Hepatocyte (in vitro differentiated cells): ENCODE data around the gene CYP2E1. TPM values are rescaled to one million over a fixed set of nuclear protein-coding genes. Genes with fewer than 3 reads are reported as not detected.

ENCODE experiments used
- DNase-seq: peaks from one replicate; pipeline ENCODE4 v3.0.0-alpha.2; 2016; ENCODE audit warnings: low spot score
- H2AFZ ChIP-seq: fragments of 200-600 bp; sonication (generic); 2 replicates; pipeline ENCODE4 v1.6.0; 2016; ENCODE audit warnings: antibody characterized with exemption, mild to moderate bottlenecking
- H3K27ac ChIP-seq: fragments of 200-600 bp; sonication (generic); 2 replicates; pipeline ENCODE4 v1.5.1; 2016; ENCODE audit warnings: mild to moderate bottlenecking
- H3K27me3 ChIP-seq: fragments of 200-600 bp; sonication (generic); 2 replicates; pipeline ENCODE4 v1.6.1; 2016
- H3K36me3 ChIP-seq: fragments of 200-600 bp; sonication (generic); replicated peaks from 2 replicates; pipeline ENCODE4 v1.5.1; 2016; ENCODE audit warnings: low read depth; ENCODE audit not compliant: insufficient read depth
- H3K4me1 ChIP-seq: fragments of 200-600 bp; sonication (generic); 2 replicates; pipeline ENCODE4 v1.5.1; 2016; ENCODE audit warnings: mild to moderate bottlenecking, moderate library complexity; ENCODE audit not compliant: insufficient read depth
- H3K4me2 ChIP-seq: fragments of 200-600 bp; sonication (generic); 2 replicates; pipeline ENCODE4 v1.6.0; 2016
- H3K4me3 ChIP-seq: fragments of 200-600 bp; sonication (generic); 2 replicates; pipeline ENCODE4 v1.5.1; 2016; ENCODE audit warnings: mild to moderate bottlenecking
- H3K79me2 ChIP-seq: fragments of 200-600 bp; sonication (generic); 2 replicates; pipeline ENCODE4 v1.6.0; 2017; ENCODE audit warnings: mild to moderate bottlenecking
- H3K9me2 ChIP-seq: fragments of 200-600 bp; sonication (generic); replicated peaks from 2 replicates; pipeline ENCODE4 v1.6.0; 2017; ENCODE audit warnings: mild to moderate bottlenecking; ENCODE audit not compliant: insufficient read depth
- H3K9me3 ChIP-seq: fragments of 200-600 bp; sonication (generic); 2 replicates; pipeline ENCODE4 v1.5.1; 2016; ENCODE audit warnings: low read depth, mild to moderate bottlenecking
- H4K20me1 ChIP-seq: fragments of 200-600 bp; sonication (generic); 2 replicates; pipeline ENCODE4 v1.6.0; 2016; ENCODE audit warnings: mild to moderate bottlenecking; ENCODE audit not compliant: insufficient read depth, poor library complexity, severe bottlenecking
- EZH2 ChIP-seq: fragments of 200-600 bp; sonication (generic); IDR thresholded peaks from 2 replicates; pipeline ENCODE4 v1.6.1; 2016; ENCODE audit warnings: antibody characterized with exemption, mild to moderate bottlenecking, borderline replicate concordance
- EZH2phosphoT487 ChIP-seq: fragments of 200-600 bp; sonication (generic); IDR thresholded peaks from one replicate; pipeline ENCODE4 v1.6.1; 2018; ENCODE audit warnings: antibody characterized with exemption, mild to moderate bottlenecking, low read depth, moderate library complexity; ENCODE audit not compliant: unreplicated experiment, severe bottlenecking
- WGBS: methylation state at CpG from one replicate; pipeline ENCODE4 v1.1.6; 2016; ENCODE audit warnings: low lambda C conversion rate; ENCODE audit errors: missing lambda C conversion rate; 5-methylcytosine and 5-hydroxymethylcytosine counted together
- polyA plus RNA-seq: library from polyadenylated mRNA; unstranded; fragments of >200 nt; fragmentation: Nextera tagmentation; extraction: Ambion mirVana; gene quantifications from 2 replicates; pipeline ENCODE4 v1.2.1, GENCODE V29; 2016
- total RNA-seq: library from RNA; depleted of rRNA; stranded (reverse); fragments of >200 nt; gene quantifications from 2 replicates; pipeline ENCODE4 v1.2.3, GENCODE V29; 2014
- TF ChIP-seq, protein P1 (sequence below): fragments of 200-600 bp; sonication (generic); IDR thresholded peaks from 2 replicates; pipeline ENCODE4 v1.5.1; 2016; ENCODE audit warnings: antibody characterized with exemption, mild to moderate bottlenecking; ENCODE audit not compliant: poor library complexity

CYP2E1 gene
- 0.43 TPM in 1 of 2 replicates, not detected in the other for total RNA-seq
- polyA plus RNA-seq, result 0.47 TPM in 1 of 2 replicates, not detected in the other

DNA sequence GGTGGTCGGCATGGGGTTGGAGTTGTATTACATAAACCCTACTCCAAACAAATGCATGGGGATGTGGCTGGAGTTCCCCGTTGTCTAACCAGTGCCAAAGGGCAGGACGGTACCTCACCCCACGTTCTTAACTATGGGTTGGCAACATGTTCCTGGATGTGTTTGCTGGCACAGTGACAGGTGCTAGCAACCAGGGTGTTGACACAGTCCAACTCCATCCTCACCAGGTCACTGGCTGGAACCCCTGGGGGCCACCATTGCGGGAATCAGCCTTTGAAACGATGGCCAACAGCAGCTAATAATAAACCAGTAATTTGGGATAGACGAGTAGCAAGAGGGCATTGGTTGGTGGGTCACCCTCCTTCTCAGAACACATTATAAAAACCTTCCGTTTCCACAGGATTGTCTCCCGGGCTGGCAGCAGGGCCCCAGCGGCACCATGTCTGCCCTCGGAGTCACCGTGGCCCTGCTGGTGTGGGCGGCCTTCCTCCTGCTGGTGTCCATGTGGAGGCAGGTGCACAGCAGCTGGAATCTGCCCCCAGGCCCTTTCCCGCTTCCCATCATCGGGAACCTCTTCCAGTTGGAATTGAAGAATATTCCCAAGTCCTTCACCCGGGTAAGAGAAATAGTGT lies at the start of gene CYP2E1:
Gene CYP2E1, plus strand, starts transcription at position 407 of the 632 bp plus-strand sequence. Its CDS starts 33 bp downstream, at position 440.
- Histone ChIP-seq H3K4me1 (no peaks in the 10 kb centered on the region), H3K9me2 (no peaks in the 10 kb centered on the region), H4K20me1 (no peaks in the 10 kb centered on the region), H3K36me3 (no peaks in the 10 kb centered on the region), H3K79me2 (no peaks in the 10 kb centered on the region), H3K27me3 (no peaks in the 10 kb centered on the region), H3K9me3 (peaks cover 6% of the 10 kb centered on the region), H3K4me3 (no peak within 1 kb of the TSS), H2AFZ (no peak within 1 kb of the TSS), H3K4me2 (no peak within 1 kb of the TSS), H3K27ac (no peak within 1 kb of the TSS)
- WGBS, result 79% methylated on average over 16 of the region's 16 CpGs
- TF ChIP-seq EZH2phosphoT487 (no peak), EZH2 (no peak)
- TF ChIP-seq, protein P1, sequence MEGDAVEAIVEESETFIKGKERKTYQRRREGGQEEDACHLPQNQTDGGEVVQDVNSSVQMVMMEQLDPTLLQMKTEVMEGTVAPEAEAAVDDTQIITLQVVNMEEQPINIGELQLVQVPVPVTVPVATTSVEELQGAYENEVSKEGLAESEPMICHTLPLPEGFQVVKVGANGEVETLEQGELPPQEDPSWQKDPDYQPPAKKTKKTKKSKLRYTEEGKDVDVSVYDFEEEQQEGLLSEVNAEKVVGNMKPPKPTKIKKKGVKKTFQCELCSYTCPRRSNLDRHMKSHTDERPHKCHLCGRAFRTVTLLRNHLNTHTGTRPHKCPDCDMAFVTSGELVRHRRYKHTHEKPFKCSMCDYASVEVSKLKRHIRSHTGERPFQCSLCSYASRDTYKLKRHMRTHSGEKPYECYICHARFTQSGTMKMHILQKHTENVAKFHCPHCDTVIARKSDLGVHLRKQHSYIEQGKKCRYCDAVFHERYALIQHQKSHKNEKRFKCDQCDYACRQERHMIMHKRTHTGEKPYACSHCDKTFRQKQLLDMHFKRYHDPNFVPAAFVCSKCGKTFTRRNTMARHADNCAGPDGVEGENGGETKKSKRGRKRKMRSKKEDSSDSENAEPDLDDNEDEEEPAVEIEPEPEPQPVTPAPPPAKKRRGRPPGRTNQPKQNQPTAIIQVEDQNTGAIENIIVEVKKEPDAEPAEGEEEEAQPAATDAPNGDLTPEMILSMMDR, result no peak
- DNase-seq, result no peak

DNA sequence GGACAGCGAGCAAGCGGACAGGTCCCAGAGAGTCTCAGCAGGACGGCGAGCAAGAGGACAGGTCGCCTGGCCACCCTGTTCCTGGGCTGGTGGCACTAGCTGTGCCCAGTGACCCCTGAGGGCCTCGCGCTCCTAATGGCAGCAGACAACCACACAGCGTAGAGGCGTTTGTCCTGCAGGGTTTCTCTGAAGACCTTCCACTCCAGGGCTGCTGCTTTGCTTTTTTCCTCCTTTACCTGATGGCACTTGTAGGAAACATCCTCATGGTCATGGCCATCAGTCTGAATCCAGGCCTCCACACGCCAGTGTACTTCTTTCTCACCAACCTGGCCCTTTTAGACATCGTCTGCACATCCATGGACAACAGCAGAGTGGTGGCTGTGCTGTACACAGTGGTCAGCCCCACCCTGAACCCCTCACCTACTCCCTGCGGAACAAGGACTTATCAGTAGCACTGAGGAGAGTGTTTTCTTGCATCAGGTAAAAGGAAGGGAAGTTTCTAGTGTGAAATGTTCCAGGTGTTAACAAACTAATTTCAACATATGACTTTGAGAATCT lies 46.0 kb upstream of the CYP2E1 start:
- H4K20me1 ChIP-seq, result no peaks in the 10 kb centered on the region
- no peaks in the 10 kb centered on the region for H3K79me2 ChIP-seq
- H3K27ac ChIP-seq, result no peak overlapping the region
- H3K4me2 ChIP-seq, result no peak overlapping the region
- H2AFZ ChIP-seq, result no peak overlapping the region
- TF ChIP-seq, protein P1, result no peak
- no peak for TF ChIP-seq EZH2
- TF ChIP-seq EZH2phosphoT487, result no peak
- H3K27me3 ChIP-seq, result no peaks in the 10 kb centered on the region
- no peak for DNase-seq
- no peaks in the 10 kb centered on the region for H3K36me3 ChIP-seq
- peaks cover 4% of the 10 kb centered on the region for H3K9me3 ChIP-seq
- 68% methylated on average over 11 of the region's 12 CpGs for WGBS
- H3K9me2 ChIP-seq, result no peaks in the 10 kb centered on the region
- no peak overlapping the region for H3K4me3 ChIP-seq
- H3K4me1 ChIP-seq, result no peaks in the 10 kb centered on the region

DNA sequence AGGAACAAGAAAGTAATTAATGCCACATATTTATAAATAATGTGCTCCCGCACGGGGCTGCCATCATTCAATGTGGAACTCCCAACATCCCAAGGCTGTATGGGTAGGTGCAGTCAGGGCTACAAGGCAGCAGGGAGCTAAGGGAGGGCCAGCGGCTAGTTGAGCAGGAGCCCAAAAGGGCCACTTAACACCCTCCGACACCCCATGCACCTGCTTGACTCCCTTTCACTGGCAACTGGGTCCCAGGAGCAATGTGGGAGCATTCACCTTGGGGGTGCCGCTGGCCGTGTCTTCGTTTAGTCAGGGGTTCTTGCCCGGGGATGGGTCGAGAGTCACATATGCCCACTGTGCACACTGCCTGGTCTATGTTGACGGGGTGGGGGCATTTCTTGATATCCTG lies 45.5 kb upstream of the CYP2E1 start:
- Histone ChIP-seq H3K36me3 (no peaks in the 10 kb centered on the region), H3K79me2 (no peaks in the 10 kb centered on the region), H3K27me3 (no peaks in the 10 kb centered on the region), H3K27ac (no peak overlapping the region), H2AFZ (no peak overlapping the region), H3K9me3 (peaks cover 4% of the 10 kb centered on the region), H3K9me2 (no peaks in the 10 kb centered on the region), H4K20me1 (no peaks in the 10 kb centered on the region), H3K4me2 (no peak overlapping the region), H3K4me1 (no peaks in the 10 kb centered on the region), H3K4me3 (no peak overlapping the region)
- TF ChIP-seq EZH2, result no peak
- DNase-seq, result no peak
- WGBS, result 86% methylated on average over 10 of the region's 10 CpGs

DNA sequence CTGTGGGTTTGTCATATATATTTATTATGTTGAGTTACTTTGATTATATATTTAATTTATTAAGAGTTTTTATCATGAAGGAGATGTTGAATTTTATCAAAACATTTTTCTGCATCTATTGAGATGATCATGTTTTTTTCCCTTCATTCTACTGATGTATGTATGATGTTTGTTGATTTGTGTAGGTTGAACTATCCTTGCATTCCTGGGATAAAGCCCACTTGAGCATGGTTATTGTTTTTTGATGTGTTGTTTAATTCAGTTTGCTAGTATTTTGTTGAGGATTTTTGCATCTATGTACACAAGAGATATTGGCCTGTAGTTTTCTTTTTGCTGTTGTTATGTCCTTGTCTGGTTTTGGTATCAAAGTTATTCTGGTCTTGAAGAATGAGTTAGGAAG lies 42.3 kb upstream of the CYP2E1 start:
- H3K27ac ChIP-seq, result no peak overlapping the region
- H3K4me3 ChIP-seq, result no peak overlapping the region
- no peak overlapping the region for H3K4me2 ChIP-seq
- no peak for DNase-seq
- no peaks in the 10 kb centered on the region for H3K4me1 ChIP-seq
- no peak overlapping the region for H2AFZ ChIP-seq
- H3K9me2 ChIP-seq, result no peaks in the 10 kb centered on the region
- H3K9me3 ChIP-seq, result peaks cover 10% of the 10 kb centered on the region
- H3K79me2 ChIP-seq, result no peaks in the 10 kb centered on the region
- H3K36me3 ChIP-seq, result no peaks in the 10 kb centered on the region
- H3K27me3 ChIP-seq, result no peaks in the 10 kb centered on the region
- TF ChIP-seq, protein P1, result no peak
- no peak for TF ChIP-seq EZH2phosphoT487
- no peaks in the 10 kb centered on the region for H4K20me1 ChIP-seq
